Caki2 (cell line): ENCODE measurements around the gene PTPRN2. TPM values are rescaled to one million over a fixed set of nuclear protein-coding genes. Genes with fewer than 3 reads are reported as not detected.
"Not testable (repeated sequence)": the region's sequence is repeated elsewhere in the genome, so short reads cannot be mapped to it uniquely, and the experiment has no call there.

Experiments
- DNase-seq: peaks from one replicate; pipeline ENCODE4 v3.0.0-alpha.2; 2015; ENCODE audit warnings: low read depth
- in situ Hi-C: cut with HindIII; loops from 2 replicates; pipeline ENCODE4 v1.10.0; 2016; ENCODE audit warnings: low sequenced_read_pairs, low pct_unique_long_range_greater_than_20kb, mixed read lengths
- total RNA-seq: library from RNA; depleted of rRNA; stranded (reverse); fragments of >200 nt; shearing (Covaris generic); gene quantifications from 2 replicates; pipeline ENCODE4 v1.2.3, GENCODE V29; 2014; ENCODE audit warnings: low replicate concordance

Gene PTPRN2
- total RNA-seq, 1 experiment from 2014 or later = 0.88 TPM

- in situ Hi-C loops = no loop called here
Measured at GRCh38 chr7:157923903-157924630, 663.6 kb downstream of the PTPRN2 start.

GRCh38 chr7:157922576-157922975 lies 665.0 kb downstream of the PTPRN2 start:
- in situ Hi-C loops = no loop called here
- no peak for DNase-seq

More at GRCh38 chr7:157923903-157924630, 663.6 kb downstream of the PTPRN2 start:
- no peak for DNase-seq

- in situ Hi-C loops = no loop called here
- DNase-seq = no peak
Measured at GRCh38 chr7:157918326-157919080, 669.1 kb downstream of the PTPRN2 start.

- DNase-seq = no peak
- in situ Hi-C loops = no loop called here
Measured at GRCh38 chr7:157916946-157917640, 670.5 kb downstream of the PTPRN2 start.

GRCh38 chr7:157910446-157910845 lies 677.2 kb downstream of the PTPRN2 start:
- in situ Hi-C loops = no loop called here
- DNase-seq = no peak

- DNase-seq, in situ Hi-C loops: not testable (repeated sequence)
Measured at GRCh38 chr7:157910045-157910444, 677.6 kb downstream of the PTPRN2 start.

GRCh38 chr7:157909370-157909769 lies 678.3 kb downstream of the PTPRN2 start:
- in situ Hi-C loops = no loop called here
- no peak for DNase-seq

GRCh38 chr7:157908006-157908782 lies 679.4 kb downstream of the PTPRN2 start:
- in situ Hi-C loops = no loop called here
- DNase-seq = no peak

GRCh38 chr7:157907091-157907490 lies 680.5 kb downstream of the PTPRN2 start:
- in situ Hi-C loops = no loop called here
- no peak for DNase-seq

- no peak for DNase-seq
- in situ Hi-C loops = no loop called here
Measured at GRCh38 chr7:157906583-157906982, 681.0 kb downstream of the PTPRN2 start.

GRCh38 chr7:157905651-157906461 lies 681.8 kb downstream of the PTPRN2 start:
- in situ Hi-C loops = no loop called here
- DNase-seq = no peak

GRCh38 chr7:157904866-157905570 lies 682.6 kb downstream of the PTPRN2 start:
- in situ Hi-C loops = no loop called here
- no peak for DNase-seq

GRCh38 chr7:157904211-157904865 lies 683.3 kb downstream of the PTPRN2 start:
- DNase-seq = no peak
- in situ Hi-C loops = no loop called here

GRCh38 chr7:157903710-157904109 lies 683.9 kb downstream of the PTPRN2 start:
- in situ Hi-C loops = no loop called here
- DNase-seq = no peak

- DNase-seq = no peak
- in situ Hi-C loops = no loop called here
Measured at GRCh38 chr7:157903296-157903695, 684.3 kb downstream of the PTPRN2 start.

- in situ Hi-C loops, DNase-seq: not testable (repeated sequence)
Measured at GRCh38 chr7:157901816-157902610, 685.6 kb downstream of the PTPRN2 start.
